ENCODE results near the gene AK8.

AK8 gene

DNA sequence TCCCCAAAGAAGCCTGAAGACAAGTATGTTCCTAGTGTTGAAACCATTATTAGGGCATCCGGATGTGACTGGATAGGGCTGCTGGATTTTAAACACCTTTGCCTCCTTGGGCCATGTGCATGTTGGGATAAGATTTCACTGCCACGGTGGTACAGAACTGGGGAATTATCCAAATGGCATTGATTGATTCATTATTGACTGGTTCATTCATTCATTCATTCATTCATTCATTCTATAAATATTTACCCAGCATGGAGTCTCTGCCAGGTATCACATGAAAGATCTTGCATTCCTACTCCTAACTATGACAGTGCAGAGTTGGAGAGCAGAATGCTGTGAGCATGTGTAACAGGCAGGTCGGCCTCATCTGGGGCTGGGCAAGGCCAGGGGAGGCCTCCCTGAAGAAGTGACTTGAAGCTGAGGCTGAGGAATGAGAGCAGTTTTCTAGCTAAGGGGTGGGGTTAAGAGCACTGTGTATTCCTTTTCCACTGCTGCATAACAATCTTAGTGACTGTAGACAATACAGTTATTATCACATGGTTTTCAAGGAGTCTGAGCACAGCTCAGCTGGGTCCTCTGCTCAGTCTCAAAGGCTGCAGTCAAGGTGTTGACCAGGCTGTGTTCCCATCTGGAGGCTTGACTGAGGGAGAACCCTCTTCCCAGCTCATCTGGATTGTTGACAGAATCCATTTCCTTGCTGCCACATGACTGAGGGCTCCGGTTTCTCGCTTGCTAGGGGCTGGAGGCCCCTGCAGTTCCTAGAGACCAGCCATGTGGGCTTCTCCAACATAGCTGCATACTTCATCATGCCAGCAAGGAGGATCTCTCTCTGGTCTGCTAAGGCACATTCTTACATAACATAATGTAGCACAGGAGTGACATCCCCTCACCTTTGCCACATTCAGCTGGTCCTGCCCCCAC, 35.7 kb downstream of the AK8 start:
- no peak overlapping the region for H3K9ac ChIP-seq (ENCODE audit: low read depth in 1 of 2, low read length in 2 of 2)
- no peak overlapping the region for H3K4me3 ChIP-seq (ENCODE audit: low read length in 2 of 2)
- H3K9me3 ChIP-seq (ENCODE audit: control insufficient read depth in 2 of 2, low read length in 2 of 2), result no peaks in the 10 kb centered on the region
- H3K36me3 ChIP-seq (ENCODE audit: control insufficient read depth in 2 of 2, insufficient read depth in 2 of 2, low read length in 2 of 2), result no peaks in the 10 kb centered on the region
- H3K27me3 ChIP-seq (ENCODE audit: control insufficient read depth in 2 of 2, insufficient read depth in 2 of 2, low read length in 2 of 2), result no peaks in the 10 kb centered on the region
- H3K4me1 ChIP-seq (ENCODE audit: control insufficient read depth in 2 of 2, insufficient read depth in 2 of 2, low read length in 2 of 2), result no peaks in the 10 kb centered on the region
- H3K27ac ChIP-seq (ENCODE audit: low read depth in 2 of 2, low read length in 2 of 2), result no peak overlapping the region

DNA sequence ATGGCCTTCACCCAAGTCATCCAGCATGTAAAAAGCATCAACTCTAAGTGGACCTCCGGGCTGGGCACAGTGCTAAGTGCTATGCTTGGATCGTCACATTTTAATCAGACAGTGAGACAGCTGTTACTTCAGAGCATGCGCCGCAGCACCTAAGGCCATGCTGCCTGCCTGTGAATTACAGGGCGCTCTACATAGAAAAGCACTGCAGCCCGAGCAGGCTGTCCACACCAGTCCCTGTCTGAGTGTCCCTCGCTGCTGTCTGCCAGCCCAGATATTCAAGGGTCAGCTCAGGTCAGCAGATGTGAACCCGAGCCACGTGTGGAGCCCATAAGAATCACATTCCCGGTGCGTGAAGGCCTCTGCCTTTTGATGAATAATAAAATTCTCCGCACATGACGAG, 37.1 kb downstream of the AK8 start:
- no peaks in the 10 kb centered on the region for H3K9me3 ChIP-seq (ENCODE audit: control insufficient read depth in 2 of 2, low read length in 2 of 2)
- H3K4me3 ChIP-seq (ENCODE audit: low read length in 2 of 2), result no peak overlapping the region
- H3K36me3 ChIP-seq (ENCODE audit: control insufficient read depth in 2 of 2, insufficient read depth in 2 of 2, low read length in 2 of 2), result no peaks in the 10 kb centered on the region
- H3K27ac ChIP-seq (ENCODE audit: low read depth in 2 of 2, low read length in 2 of 2), result no peak overlapping the region
- H3K4me1 ChIP-seq (ENCODE audit: control insufficient read depth in 2 of 2, insufficient read depth in 2 of 2, low read length in 2 of 2), result no peaks in the 10 kb centered on the region
- H3K27me3 ChIP-seq (ENCODE audit: control insufficient read depth in 2 of 2, insufficient read depth in 2 of 2, low read length in 2 of 2), result no peaks in the 10 kb centered on the region
- H3K9ac ChIP-seq (ENCODE audit: low read depth in 1 of 2, low read length in 2 of 2), result no peak overlapping the region

DNA sequence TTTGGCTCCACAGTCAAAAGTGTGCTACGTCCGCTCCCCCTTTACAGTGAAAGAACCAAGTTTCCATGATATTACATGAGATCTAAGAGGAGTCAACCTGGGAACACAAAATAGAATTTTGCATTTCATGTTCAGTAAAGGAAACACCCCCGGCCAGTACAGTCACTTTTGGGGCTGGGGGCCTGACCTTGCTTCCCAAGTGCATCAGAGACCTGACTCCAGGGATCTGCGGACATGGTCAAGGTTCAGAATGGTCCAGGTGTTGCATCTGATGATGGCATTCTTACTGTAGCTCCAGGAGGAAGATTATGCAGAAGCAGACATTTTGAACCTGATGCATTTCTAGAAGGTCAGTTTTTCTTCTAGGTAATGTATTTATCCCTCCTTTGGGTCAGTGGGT, 39.8 kb downstream of the AK8 start:
- Histone ChIP-seq H3K9ac (ENCODE audit: low read depth in 1 of 2, low read length in 2 of 2) (no peak overlapping the region), H3K27ac (ENCODE audit: low read depth in 2 of 2, low read length in 2 of 2) (no peak overlapping the region), H3K4me1 (ENCODE audit: control insufficient read depth in 2 of 2, insufficient read depth in 2 of 2, low read length in 2 of 2) (no peaks in the 10 kb centered on the region), H3K36me3 (ENCODE audit: control insufficient read depth in 2 of 2, insufficient read depth in 2 of 2, low read length in 2 of 2) (no peaks in the 10 kb centered on the region), H3K9me3 (ENCODE audit: control insufficient read depth in 2 of 2, low read length in 2 of 2) (no peaks in the 10 kb centered on the region), H3K4me3 (ENCODE audit: low read length in 2 of 2) (no peak overlapping the region), H3K27me3 (ENCODE audit: control insufficient read depth in 2 of 2, insufficient read depth in 2 of 2, low read length in 2 of 2) (no peaks in the 10 kb centered on the region)

DNA sequence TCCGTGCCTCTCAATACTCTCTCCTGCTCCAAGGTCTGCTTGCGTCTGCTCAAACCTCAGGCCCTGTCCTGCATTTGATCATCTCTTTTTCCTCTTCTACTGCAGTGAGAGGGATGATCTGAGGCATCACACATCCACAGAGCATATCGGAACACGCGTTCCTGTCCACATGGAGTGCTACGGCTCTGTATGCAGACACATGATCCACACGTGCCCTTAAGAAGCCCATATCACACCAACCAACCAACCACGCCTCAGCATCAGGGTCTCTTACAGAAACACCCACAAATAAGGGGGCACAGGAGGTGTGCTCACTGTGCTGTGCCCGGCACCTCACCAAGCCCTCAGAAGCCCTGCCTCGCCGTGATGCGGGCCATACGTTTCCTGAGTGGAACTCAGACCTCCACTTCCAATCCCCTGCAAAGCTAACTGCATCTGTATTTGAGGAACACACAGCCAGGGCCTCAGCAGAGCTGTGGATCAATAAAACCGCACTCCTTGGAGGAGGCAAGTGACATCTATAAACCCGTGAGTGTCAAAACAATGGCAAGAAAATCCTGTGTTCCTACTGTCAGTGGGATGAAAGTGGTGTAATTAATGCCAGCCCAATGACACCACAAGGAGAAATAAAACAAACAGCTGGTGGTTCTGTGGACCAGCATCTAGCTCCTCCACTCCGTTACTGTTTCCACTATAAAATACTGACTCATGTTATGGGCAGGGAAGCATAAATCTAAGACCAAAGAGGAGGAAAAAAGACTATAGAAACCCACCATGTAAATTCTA, 40.4 kb downstream of the AK8 start:
- no peak overlapping the region for H3K27ac ChIP-seq (ENCODE audit: low read depth in 2 of 2, low read length in 2 of 2)
- no peak overlapping the region for H3K4me3 ChIP-seq (ENCODE audit: low read length in 2 of 2)
- no peaks in the 10 kb centered on the region for H3K27me3 ChIP-seq (ENCODE audit: control insufficient read depth in 2 of 2, insufficient read depth in 2 of 2, low read length in 2 of 2)
- no peaks in the 10 kb centered on the region for H3K4me1 ChIP-seq (ENCODE audit: control insufficient read depth in 2 of 2, insufficient read depth in 2 of 2, low read length in 2 of 2)
- H3K9me3 ChIP-seq (ENCODE audit: control insufficient read depth in 2 of 2, low read length in 2 of 2), result no peaks in the 10 kb centered on the region
- no peaks in the 10 kb centered on the region for H3K36me3 ChIP-seq (ENCODE audit: control insufficient read depth in 2 of 2, insufficient read depth in 2 of 2, low read length in 2 of 2)
- H3K9ac ChIP-seq (ENCODE audit: low read depth in 1 of 2, low read length in 2 of 2), result no peak overlapping the region

DNA sequence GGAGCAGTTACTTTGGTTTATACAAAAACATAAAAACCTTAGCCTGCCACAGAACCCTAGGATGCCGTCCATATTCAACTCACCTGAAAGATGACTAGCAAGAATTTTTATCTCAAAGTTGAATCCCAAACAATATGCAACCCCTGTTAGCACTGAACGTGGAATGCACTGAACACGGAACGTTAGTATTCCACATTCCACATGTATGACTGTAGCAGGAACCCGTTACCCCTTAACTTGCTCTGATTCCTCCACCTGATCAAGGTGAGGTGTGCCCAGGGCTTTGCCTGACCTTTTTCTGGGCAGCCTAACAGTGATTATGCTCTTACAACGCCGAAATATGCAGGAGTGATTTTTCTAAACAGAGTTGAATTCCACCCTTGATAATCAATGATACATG, 43.7 kb downstream of the AK8 start:
- Histone ChIP-seq H3K36me3 (ENCODE audit: control insufficient read depth in 2 of 2, insufficient read depth in 2 of 2, low read length in 2 of 2) (no peaks in the 10 kb centered on the region), H3K27ac (ENCODE audit: low read depth in 2 of 2, low read length in 2 of 2) (no peak overlapping the region), H3K9ac (ENCODE audit: low read depth in 1 of 2, low read length in 2 of 2) (no peak overlapping the region), H3K27me3 (ENCODE audit: control insufficient read depth in 2 of 2, insufficient read depth in 2 of 2, low read length in 2 of 2) (no peaks in the 10 kb centered on the region), H3K4me1 (ENCODE audit: control insufficient read depth in 2 of 2, insufficient read depth in 2 of 2, low read length in 2 of 2) (no peaks in the 10 kb centered on the region), H3K4me3 (ENCODE audit: low read length in 2 of 2) (no peak overlapping the region), H3K9me3 (ENCODE audit: control insufficient read depth in 2 of 2, low read length in 2 of 2) (no peaks in the 10 kb centered on the region)

DNA sequence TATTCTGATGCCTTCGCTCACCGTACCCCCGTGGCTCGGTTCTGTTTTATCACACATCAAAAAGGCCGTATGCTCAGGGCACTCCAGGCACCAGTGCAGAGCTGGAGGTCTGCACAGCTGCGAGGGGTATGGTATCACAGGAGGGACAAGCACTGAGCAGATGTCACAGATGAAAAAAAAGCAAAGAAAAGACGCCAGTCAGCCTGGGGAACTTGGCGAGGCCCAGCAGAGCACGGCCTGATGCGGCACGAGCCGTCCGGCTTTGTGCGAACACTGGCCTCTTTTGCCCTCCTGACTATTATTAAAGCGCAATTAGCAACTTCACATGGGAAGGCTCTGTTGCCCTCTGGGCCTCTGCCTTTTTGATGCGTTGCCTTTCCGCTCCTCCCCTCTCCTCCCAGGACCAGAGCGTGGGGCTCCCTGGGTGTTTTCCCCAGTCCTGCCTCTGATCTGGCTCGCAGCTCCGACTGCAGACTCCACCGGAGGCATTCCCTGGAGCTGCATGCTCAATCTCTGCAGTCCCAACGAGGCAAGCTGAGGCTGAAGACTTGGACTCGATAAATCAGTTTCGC, 44.4 kb downstream of the AK8 start:
- Histone ChIP-seq H3K9me3 (ENCODE audit: control insufficient read depth in 2 of 2, low read length in 2 of 2) (no peaks in the 10 kb centered on the region), H3K36me3 (ENCODE audit: control insufficient read depth in 2 of 2, insufficient read depth in 2 of 2, low read length in 2 of 2) (no peaks in the 10 kb centered on the region), H3K4me3 (ENCODE audit: low read length in 2 of 2) (no peak overlapping the region), H3K9ac (ENCODE audit: low read depth in 1 of 2, low read length in 2 of 2) (no peak overlapping the region), H3K4me1 (ENCODE audit: control insufficient read depth in 2 of 2, insufficient read depth in 2 of 2, low read length in 2 of 2) (no peaks in the 10 kb centered on the region), H3K27me3 (ENCODE audit: control insufficient read depth in 2 of 2, insufficient read depth in 2 of 2, low read length in 2 of 2) (no peaks in the 10 kb centered on the region), H3K27ac (ENCODE audit: low read depth in 2 of 2, low read length in 2 of 2) (no peak overlapping the region)

DNA sequence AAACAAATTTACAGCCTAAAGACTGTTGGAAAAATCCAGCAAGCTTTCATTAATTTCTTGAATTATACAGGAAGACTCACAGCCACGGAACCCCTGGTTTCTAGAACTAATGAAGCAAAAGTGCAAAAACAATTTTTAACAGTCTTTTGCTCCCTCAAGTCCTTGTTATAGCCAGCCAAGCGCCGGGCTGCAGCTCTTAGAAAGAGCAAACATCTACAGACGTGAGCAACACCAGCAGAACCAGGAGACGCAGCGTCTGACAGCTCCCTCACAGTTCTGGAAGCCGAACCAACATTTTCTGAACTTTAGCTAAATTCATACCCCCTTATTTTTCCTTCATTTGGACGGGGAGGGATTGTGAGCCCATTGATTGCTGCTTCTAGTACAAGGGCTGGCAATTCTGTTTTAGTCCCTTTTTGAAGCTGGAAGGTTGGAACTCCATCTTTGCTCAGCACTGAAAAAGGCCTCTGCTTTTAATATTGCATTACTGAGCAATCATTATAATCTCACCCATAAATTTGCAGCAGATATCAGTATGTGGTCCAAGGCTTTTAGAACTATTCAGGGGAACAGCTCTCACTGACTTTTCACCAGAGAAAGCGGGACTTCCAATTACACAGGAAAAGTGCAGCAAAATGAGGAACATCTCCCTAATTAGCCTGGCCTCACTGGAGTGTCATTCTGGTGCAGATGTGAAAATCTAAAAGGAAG, 45.8 kb downstream of the AK8 start:
- no peaks in the 10 kb centered on the region for H3K36me3 ChIP-seq (ENCODE audit: control insufficient read depth in 2 of 2, insufficient read depth in 2 of 2, low read length in 2 of 2)
- no peaks in the 10 kb centered on the region for H3K27me3 ChIP-seq (ENCODE audit: control insufficient read depth in 2 of 2, insufficient read depth in 2 of 2, low read length in 2 of 2)
- H3K9me3 ChIP-seq (ENCODE audit: control insufficient read depth in 2 of 2, low read length in 2 of 2), result no peaks in the 10 kb centered on the region
- H3K9ac ChIP-seq (ENCODE audit: low read depth in 1 of 2, low read length in 2 of 2), result no peak overlapping the region
- no peaks in the 10 kb centered on the region for H3K4me1 ChIP-seq (ENCODE audit: control insufficient read depth in 2 of 2, insufficient read depth in 2 of 2, low read length in 2 of 2)
- no peak overlapping the region for H3K4me3 ChIP-seq (ENCODE audit: low read length in 2 of 2)
- no peak overlapping the region for H3K27ac ChIP-seq (ENCODE audit: low read depth in 2 of 2, low read length in 2 of 2)

DNA sequence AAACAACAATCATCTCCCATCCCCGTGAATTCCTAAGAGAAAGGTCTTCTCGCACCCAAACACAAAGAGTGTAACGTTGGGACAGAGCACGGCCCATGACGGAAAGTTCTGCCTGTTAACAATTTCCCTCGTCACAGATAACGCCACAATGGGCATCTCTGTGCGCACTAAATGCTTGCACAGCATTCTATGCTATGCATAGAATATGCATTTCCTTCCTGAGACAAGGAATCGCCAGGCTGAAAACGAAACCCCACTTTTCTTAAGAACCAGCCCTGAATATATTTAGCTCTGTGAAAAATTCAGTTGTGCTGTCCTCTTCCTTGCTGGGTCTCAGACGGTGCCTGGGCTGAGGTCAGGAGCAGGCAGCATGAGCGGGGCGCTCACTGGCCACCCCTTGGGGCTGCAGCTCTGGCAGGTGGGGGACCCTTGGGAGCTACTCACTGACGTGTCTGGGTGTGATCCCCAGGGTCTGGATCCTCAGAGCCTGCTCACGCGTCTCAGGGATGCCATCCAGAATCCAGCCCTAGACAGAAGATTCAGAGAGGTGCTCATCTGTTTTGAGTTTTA, 49.8 kb downstream of the AK8 start:
- Histone ChIP-seq H3K4me3 (ENCODE audit: low read length in 2 of 2) (no peak overlapping the region), H3K9ac (ENCODE audit: low read depth in 1 of 2, low read length in 2 of 2) (no peak overlapping the region), H3K27me3 (ENCODE audit: control insufficient read depth in 2 of 2, insufficient read depth in 2 of 2, low read length in 2 of 2) (no peaks in the 10 kb centered on the region), H3K27ac (ENCODE audit: low read depth in 2 of 2, low read length in 2 of 2) (no peak overlapping the region), H3K4me1 (ENCODE audit: control insufficient read depth in 2 of 2, insufficient read depth in 2 of 2, low read length in 2 of 2) (no peaks in the 10 kb centered on the region), H3K9me3 (ENCODE audit: control insufficient read depth in 2 of 2, low read length in 2 of 2) (no peaks in the 10 kb centered on the region), H3K36me3 (ENCODE audit: control insufficient read depth in 2 of 2, insufficient read depth in 2 of 2, low read length in 2 of 2) (no peaks in the 10 kb centered on the region)

DNA sequence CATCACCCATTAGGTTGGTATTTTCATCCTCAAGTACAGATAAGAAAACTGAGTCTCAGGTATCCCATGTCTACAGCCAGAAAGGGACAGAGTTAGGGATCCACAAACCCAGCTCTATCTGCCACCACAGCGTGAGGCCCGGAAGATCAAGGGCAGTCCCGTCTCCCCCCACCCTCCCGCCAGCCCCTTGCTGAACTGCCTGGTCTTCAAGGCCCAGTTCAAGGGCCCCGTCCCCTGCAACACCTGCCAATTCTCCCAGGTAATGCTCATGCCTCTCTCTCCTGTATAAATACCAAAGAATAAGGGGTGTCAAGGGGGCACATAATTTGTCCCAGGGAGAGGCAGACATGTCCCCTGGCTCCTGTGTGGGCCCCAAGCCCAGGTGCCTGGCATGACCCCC, 50.7 kb downstream of the AK8 start:
- H3K4me3 ChIP-seq (ENCODE audit: low read length in 2 of 2), result no peak overlapping the region
- no peaks in the 10 kb centered on the region for H3K27me3 ChIP-seq (ENCODE audit: control insufficient read depth in 2 of 2, insufficient read depth in 2 of 2, low read length in 2 of 2)
- no peaks in the 10 kb centered on the region for H3K4me1 ChIP-seq (ENCODE audit: control insufficient read depth in 2 of 2, insufficient read depth in 2 of 2, low read length in 2 of 2)
- H3K36me3 ChIP-seq (ENCODE audit: control insufficient read depth in 2 of 2, insufficient read depth in 2 of 2, low read length in 2 of 2), result no peaks in the 10 kb centered on the region
- H3K9me3 ChIP-seq (ENCODE audit: control insufficient read depth in 2 of 2, low read length in 2 of 2), result no peaks in the 10 kb centered on the region
- no peak overlapping the region for H3K27ac ChIP-seq (ENCODE audit: low read depth in 2 of 2, low read length in 2 of 2)
- H3K9ac ChIP-seq (ENCODE audit: low read depth in 1 of 2, low read length in 2 of 2), result no peak overlapping the region

Data from mucosa of rectum (tissue), 2 donors.